DND-41 (cell line): Measurements from ENCODE around the gene CERS6.

Experiments used
- EZH2 ChIP-seq: IDR thresholded peaks from 3 replicates; pipeline ENCODE4 v1.6.1; 2012; ENCODE audit warnings: borderline replicate concordance, low read depth, mild to moderate bottlenecking, moderate library complexity, low read length, inconsistent platforms; ENCODE audit not compliant: severe bottlenecking
- TF ChIP-seq, protein P1 (sequence below): IDR thresholded peaks from 2 replicates; pipeline ENCODE4 v1.5.1; 2012; ENCODE audit warnings: borderline replicate concordance, low read length, moderate library complexity, mild to moderate bottlenecking; ENCODE audit not compliant: poor library complexity, severe bottlenecking; ENCODE audit errors: extremely low read depth

DNA sequence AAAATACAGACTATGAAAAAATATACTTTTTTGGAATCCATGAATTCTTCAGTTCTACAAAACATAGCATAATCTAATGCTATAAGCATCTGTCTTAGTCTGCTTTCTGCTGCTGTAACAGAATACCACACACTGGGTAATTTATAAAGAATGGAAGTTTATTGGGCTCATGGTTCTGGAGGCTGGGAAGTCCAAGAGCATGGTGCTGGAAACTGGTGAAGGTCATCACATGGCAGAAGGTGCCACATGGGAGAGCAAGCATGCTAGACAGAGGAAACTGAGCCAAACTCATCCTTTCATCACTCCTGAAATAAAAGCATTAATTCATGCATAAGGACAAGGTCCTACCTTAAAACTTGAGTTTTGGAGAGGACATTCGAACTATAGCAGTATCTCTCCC lies 319.8 kb downstream of the CERS6 start:
- TF ChIP-seq, protein P1, sequence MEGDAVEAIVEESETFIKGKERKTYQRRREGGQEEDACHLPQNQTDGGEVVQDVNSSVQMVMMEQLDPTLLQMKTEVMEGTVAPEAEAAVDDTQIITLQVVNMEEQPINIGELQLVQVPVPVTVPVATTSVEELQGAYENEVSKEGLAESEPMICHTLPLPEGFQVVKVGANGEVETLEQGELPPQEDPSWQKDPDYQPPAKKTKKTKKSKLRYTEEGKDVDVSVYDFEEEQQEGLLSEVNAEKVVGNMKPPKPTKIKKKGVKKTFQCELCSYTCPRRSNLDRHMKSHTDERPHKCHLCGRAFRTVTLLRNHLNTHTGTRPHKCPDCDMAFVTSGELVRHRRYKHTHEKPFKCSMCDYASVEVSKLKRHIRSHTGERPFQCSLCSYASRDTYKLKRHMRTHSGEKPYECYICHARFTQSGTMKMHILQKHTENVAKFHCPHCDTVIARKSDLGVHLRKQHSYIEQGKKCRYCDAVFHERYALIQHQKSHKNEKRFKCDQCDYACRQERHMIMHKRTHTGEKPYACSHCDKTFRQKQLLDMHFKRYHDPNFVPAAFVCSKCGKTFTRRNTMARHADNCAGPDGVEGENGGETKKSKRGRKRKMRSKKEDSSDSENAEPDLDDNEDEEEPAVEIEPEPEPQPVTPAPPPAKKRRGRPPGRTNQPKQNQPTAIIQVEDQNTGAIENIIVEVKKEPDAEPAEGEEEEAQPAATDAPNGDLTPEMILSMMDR, result no peak
- TF ChIP-seq EZH2, result no peak
